PC-9 (cell line): ENCODE results near the gene CCDC148.

ENCODE experiments used
- CTCF ChIP-seq: fragments of 200-600 bp; sonication (generic); conservative IDR thresholded peaks from 2 replicates; pipeline ENCODE4 v1.6.1; 2017; ENCODE audit warnings: mixed run types, antibody characterized with exemption, mild to moderate bottlenecking, moderate library complexity
- EZH2 ChIP-seq: fragments of 200-600 bp; sonication (generic); IDR thresholded peaks from 2 replicates; pipeline ENCODE4 v1.8.0; 2017; ENCODE audit warnings: antibody characterized with exemption, low read depth

DNA sequence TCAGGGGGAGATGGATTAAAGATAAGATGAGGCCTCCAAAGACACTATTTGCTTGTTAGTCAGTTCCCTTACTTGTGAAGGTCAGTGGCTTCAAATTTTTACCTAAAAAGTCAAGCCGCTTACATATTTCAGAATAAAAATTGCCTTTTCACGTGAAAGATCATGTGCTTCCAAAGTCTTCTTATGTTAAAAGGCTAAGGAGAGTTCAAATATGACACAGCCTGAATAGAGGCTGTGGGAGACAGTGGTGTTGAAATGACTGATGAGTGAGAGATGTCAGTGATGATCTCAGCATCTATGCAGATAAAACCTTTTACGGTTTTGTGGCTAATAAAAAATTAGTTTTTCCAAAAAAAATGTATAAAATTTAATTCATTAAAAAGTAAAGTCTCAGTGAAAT is 314.4 kb downstream of the CCDC148 start:
- TF ChIP-seq EZH2 (no peak), CTCF (no peak)
